Glutamatergic neuron (in vitro differentiated cells): ENCODE measurements around the gene C3orf33. TPM values are rescaled to one million over a fixed set of nuclear protein-coding genes. Genes with fewer than 3 reads are reported as not detected.

Experiments used
- DNase-seq: peaks from one replicate; pipeline ENCODE4 v3.0.0; 2022
- H3K27ac Mint-ChIP-seq: one replicate; pipeline ENCODE4 v1.8.0; 2020; ENCODE audit warnings: mild to moderate bottlenecking, mixed read lengths, inconsistent platforms; ENCODE audit not compliant: unreplicated experiment
- H3K27me3 Mint-ChIP-seq: one replicate; pipeline ENCODE4 v1.8.0; 2020; ENCODE audit warnings: mild to moderate bottlenecking, moderate library complexity, mixed read lengths, inconsistent platforms; ENCODE audit not compliant: unreplicated experiment
- H3K36me3 Mint-ChIP-seq: one replicate; pipeline ENCODE4 v1.8.0; 2020; ENCODE audit warnings: mild to moderate bottlenecking, mixed read lengths, inconsistent platforms; ENCODE audit not compliant: unreplicated experiment
- H3K4me1 Mint-ChIP-seq: one replicate; pipeline ENCODE4 v1.8.0; 2020; ENCODE audit warnings: mild to moderate bottlenecking, low read depth, mixed read lengths, inconsistent platforms; ENCODE audit not compliant: unreplicated experiment
- H3K4me3 Mint-ChIP-seq: one replicate; pipeline ENCODE4 v1.8.0; 2020; ENCODE audit warnings: mild to moderate bottlenecking, mixed read lengths, inconsistent platforms; ENCODE audit not compliant: unreplicated experiment
- H3K9me3 Mint-ChIP-seq: one replicate; pipeline ENCODE4 v1.8.0; 2020; ENCODE audit warnings: mild to moderate bottlenecking, moderate library complexity, mixed read lengths, inconsistent platforms; ENCODE audit not compliant: unreplicated experiment
- CTCF ChIP-seq: fragments of 200-600 bp; sonication (generic); IDR thresholded peaks from one replicate; pipeline ENCODE4 v1.5.0; 2021; ENCODE audit not compliant: partially characterized antibody, unreplicated experiment
- total RNA-seq: library from RNA; stranded (reverse); fragmentation: NEBNext Ultra II Directional; extraction: Animal tissue kit (Norgen Biotek cat#: 25700); gene quantifications from one replicate; pipeline ENCODE4 v1.2.1, GENCODE V29; 2021; ENCODE audit not compliant: unreplicated experiment

Gene C3orf33
- total RNA-seq, 1 donor from 2014 or later = 1.8 TPM

DNA sequence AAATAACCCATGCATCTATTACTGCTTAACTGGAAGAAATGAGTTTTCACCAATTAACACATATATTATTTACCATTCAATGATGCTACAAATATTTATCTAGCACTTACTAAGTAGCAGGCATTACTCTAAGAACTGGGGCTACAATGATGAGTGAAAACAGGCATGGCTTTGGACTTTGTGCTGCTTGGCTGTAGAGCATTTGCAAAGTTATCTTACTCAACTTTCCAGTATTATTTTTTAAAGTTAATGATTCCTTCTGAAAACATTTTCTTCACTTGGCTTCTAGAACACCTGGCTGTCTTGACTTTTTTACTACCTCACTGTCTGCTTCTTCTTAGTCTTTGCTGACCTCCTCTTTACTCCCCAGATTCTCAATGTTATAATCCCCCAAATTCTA, 1.8 kb downstream of the C3orf33 start:
- no peaks in the 10 kb centered on the region for H3K36me3 Mint-ChIP-seq
- no peak overlapping the region for H3K4me3 Mint-ChIP-seq
- DNase-seq = no peak
- peaks cover 3% of the 10 kb centered on the region for H3K9me3 Mint-ChIP-seq
- no peak for TF ChIP-seq CTCF
- H3K27ac Mint-ChIP-seq = no peak overlapping the region
- no peaks in the 10 kb centered on the region for H3K4me1 Mint-ChIP-seq
- peaks cover 3% of the 10 kb centered on the region for H3K27me3 Mint-ChIP-seq

GRCh38 chr3:155792532-155792931, 13.5 kb downstream of the C3orf33 start:
- Mint-ChIP-seq H3K27me3 (no peaks in the 10 kb centered on the region), H3K27ac (no peak overlapping the region), H3K4me1 (peaks cover 2% of the 10 kb centered on the region), H3K4me3 (no peak overlapping the region), H3K36me3 (peaks cover 16% of the 10 kb centered on the region), H3K9me3 (peaks cover 4% of the 10 kb centered on the region)
- DNase-seq = no peak
- no peak for TF ChIP-seq CTCF

- peaks cover 2% of the 10 kb centered on the region for H3K27me3 Mint-ChIP-seq
- no peak for DNase-seq
Measured at GRCh38 chr3:155791190-155791589, 14.9 kb downstream of the C3orf33 start.

GRCh38 chr3:155790272-155790925, 15.7 kb downstream of the C3orf33 start:
- TF ChIP-seq CTCF = no peak
- H3K4me1 Mint-ChIP-seq = peaks cover 2% of the 10 kb centered on the region

More at GRCh38 chr3:155791190-155791589, 14.9 kb downstream of the C3orf33 start:
- Mint-ChIP-seq H3K36me3 (peaks cover 16% of the 10 kb centered on the region), H3K9me3 (peaks cover 4% of the 10 kb centered on the region), H3K4me1 (peaks cover 2% of the 10 kb centered on the region), H3K27ac (no peak overlapping the region), H3K4me3 (no peak overlapping the region)
- no peak for TF ChIP-seq CTCF

GRCh38 chr3:155785662-155786295, 20.3 kb downstream of the C3orf33 start:
- Mint-ChIP-seq H3K36me3 (peaks cover 6% of the 10 kb centered on the region), H3K27ac (no peak overlapping the region), H3K9me3 (peaks cover 10% of the 10 kb centered on the region), H3K4me3 (no peak overlapping the region), H3K27me3 (peaks cover 2% of the 10 kb centered on the region), H3K4me1 (peaks cover 2% of the 10 kb centered on the region)
- DNase-seq = no peak
- TF ChIP-seq CTCF = no peak

More at GRCh38 chr3:155790272-155790925, 15.7 kb downstream of the C3orf33 start:
- peak; percentile 22 for DNase-seq
- Mint-ChIP-seq H3K9me3 (peaks cover 6% of the 10 kb centered on the region), H3K27ac (peak overlapping the region; percentile 17), H3K4me3 (no peak overlapping the region), H3K27me3 (peaks cover 2% of the 10 kb centered on the region), H3K36me3 (peaks cover 16% of the 10 kb centered on the region)
